Mononuclear cell (primary cell): Measurements from ENCODE around the gene SRGAP2. TPM values are rescaled to one million over a fixed set of nuclear protein-coding genes. Genes with fewer than 3 reads are reported as not detected.

Experiments
- total RNA-seq: library from RNA; depleted of rRNA; stranded (reverse); fragments of >200 nt; gene quantifications from one replicate; pipeline ENCODE4 v1.2.3, GENCODE V29; 2012

SRGAP2 gene
- total RNA-seq, 1 donor: 30.2 TPM

Other genes with a start within 250 kb of the SRGAP2 start
- gene RAB7B, start 200.1 kb upstream of the SRGAP2 start, total RNA-seq: 0.10 TPM
- gene CTSE, start 179.6 kb upstream of the SRGAP2 start, total RNA-seq: not detected
- gene RHEX, start 150.4 kb upstream of the SRGAP2 start, total RNA-seq: not detected
- not detected for gene AVPR1B, start 86.2 kb upstream of the SRGAP2 start, total RNA-seq
- gene FAM72A, start 702 bp upstream of the SRGAP2 start, total RNA-seq: 1.9 TPM